Measurements from ENCODE around the gene AQP2.

GRCh38 chr12:49980501-49981349, 30.2 kb downstream of the AQP2 start:
- TF ChIP-seq, protein P1, sequence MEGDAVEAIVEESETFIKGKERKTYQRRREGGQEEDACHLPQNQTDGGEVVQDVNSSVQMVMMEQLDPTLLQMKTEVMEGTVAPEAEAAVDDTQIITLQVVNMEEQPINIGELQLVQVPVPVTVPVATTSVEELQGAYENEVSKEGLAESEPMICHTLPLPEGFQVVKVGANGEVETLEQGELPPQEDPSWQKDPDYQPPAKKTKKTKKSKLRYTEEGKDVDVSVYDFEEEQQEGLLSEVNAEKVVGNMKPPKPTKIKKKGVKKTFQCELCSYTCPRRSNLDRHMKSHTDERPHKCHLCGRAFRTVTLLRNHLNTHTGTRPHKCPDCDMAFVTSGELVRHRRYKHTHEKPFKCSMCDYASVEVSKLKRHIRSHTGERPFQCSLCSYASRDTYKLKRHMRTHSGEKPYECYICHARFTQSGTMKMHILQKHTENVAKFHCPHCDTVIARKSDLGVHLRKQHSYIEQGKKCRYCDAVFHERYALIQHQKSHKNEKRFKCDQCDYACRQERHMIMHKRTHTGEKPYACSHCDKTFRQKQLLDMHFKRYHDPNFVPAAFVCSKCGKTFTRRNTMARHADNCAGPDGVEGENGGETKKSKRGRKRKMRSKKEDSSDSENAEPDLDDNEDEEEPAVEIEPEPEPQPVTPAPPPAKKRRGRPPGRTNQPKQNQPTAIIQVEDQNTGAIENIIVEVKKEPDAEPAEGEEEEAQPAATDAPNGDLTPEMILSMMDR (IDR thresholded peaks at IDR 0.05), result no peak
- TF ChIP-seq POLR2AphosphoS5 (IDR thresholded peaks at IDR 0.05), result no peak
- TF ChIP-seq POLR2A (IDR thresholded peaks at IDR 0.05), result no peak
